HG02588 (cell line): ENCODE data around the gene CDC34.

Source experiments
- ATAC-seq: cut with Tn5 transposase; IDR thresholded peaks from one replicate; pipeline ENCODE4 v1.9.1; 2021; ENCODE audit warnings: mild to moderate bottlenecking, moderate library complexity; ENCODE audit not compliant: unreplicated experiment

CDC34 gene

DNA sequence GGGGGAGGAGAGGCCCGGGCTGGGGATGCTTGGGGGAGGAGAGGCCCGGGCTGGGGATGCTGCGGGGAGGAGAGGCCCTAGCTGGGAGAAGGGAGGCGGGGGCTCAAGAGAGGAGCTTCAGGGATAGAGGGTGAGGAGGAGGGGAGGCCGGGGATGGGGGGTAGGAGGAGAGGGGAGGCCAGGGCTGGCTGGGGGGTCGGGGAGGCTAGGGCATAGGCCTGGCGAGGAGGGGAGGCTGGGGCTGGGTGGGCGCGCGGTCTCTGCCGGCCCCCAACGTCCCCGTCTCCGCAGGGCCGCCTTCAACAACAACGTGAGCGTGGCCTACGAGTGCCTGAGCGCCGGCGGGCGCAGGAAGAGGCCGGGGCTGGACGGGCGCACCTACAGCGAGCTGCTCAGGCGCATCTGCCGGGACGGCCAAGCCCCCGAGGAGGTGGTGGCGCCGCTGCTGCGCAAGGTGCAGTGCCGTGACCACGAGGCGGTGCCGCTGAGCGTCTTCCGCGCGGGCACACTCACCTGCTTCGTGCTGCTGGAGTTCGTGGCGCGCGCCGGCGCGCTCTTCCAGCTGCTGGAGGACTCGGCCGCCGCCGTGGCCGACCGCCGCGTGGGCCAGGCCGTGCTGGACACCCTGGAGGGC, 12.8 kb upstream of the CDC34 start:
- no peak for ATAC-seq

DNA sequence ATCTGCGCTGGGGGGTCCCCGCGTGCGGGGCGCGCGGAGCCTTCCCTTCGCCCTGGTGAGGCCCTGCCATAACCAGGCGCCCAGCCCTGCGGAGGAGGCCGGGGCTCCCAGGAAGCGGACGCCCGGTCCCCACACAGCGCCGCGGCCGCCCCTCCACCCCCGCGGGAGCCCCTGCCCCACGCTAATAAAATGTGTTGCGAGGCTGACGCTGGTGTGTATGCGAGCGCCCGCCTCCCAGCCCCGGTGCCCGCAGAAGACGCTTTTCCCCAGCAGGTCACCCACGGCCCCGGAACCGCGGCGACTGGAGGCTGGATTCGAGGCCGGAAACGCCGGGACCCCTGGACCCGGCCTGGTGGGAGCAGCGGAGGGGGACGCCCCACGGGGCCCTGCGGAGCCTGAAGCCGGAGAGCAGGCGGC, 12.1 kb upstream of the CDC34 start:
- no peak for ATAC-seq

GRCh38 chr19:522726-523125, 8.8 kb upstream of the CDC34 start:
- ATAC-seq: no peak

DNA sequence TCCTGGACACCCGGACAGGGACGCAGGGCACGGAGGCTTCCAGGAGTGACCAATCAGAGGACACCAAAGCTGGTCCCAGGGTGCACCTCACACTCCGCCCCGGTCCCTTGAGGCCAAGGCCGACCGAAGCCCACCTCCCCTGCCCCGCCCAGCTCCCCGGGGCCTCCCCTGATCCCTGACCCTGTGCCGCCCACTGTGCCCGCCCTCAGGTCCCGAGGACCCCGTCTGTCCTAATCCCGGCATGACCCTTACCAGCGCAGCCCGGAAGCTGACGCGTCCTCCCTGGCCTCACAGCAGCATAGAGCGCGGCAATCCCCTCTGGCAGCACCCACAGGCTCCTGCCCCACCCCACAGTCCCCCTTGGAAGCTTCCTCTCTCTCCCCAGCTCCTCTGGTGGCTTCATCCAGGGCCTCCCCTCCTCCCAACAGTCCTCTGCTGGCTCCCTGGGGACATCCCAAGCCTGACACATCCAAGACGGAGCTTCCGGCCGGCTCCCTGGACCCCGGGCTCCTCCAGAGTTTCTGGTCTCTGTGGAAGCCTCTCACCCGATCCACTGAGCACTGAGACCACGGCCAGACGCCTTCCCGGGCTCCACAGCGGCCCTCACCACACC, 7.4 kb upstream of the CDC34 start:
- no peak for ATAC-seq

DNA sequence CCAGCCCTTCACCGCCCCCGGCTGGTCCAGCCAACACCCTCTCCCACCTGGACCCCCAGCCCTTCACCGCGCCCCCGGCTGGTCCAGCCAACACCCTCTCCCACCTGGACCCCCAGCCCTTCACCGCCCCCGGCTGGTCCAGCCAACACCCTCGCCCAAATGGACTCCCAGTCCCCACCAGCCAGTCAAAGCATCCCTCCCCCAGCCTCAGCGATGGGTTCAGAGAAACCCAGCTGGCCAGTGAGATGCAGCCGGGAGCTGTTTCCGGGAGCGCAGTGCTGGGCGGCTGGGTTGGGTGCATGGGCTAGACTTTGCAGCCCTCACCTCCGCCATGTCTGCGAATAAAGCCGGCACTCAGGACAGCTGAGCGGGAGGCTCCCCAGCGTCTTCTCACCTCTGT, 6.5 kb upstream of the CDC34 start:
- ATAC-seq: no peak

DNA sequence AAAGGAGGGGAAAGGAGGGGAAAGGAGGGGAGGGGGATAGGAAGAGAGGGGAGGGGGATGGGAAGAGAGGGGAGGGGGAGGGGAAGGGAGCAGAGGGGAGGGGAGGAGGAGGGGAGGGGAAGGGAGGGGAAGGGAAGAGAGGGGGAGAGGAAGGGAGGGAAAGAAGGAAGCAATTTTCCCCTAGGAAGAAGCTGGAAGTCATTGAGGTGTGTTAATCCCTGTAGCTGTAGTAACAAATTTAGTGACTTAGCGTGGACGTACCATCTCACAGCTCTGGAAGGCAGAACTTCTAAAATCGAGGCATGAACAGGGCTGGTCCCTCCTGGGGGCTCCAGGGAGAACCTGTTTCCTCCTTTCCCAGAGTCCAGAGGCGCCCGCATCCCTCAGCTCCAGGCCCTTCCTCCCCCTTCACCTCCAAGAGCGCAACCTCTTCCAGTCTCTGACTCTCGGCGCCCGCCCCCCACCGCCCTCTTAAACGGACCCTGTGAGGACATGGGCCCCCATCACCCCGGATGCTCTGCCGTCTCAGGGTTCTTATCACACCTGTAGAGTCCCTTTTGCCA, 5.6 kb upstream of the CDC34 start:
- no peak for ATAC-seq

DNA sequence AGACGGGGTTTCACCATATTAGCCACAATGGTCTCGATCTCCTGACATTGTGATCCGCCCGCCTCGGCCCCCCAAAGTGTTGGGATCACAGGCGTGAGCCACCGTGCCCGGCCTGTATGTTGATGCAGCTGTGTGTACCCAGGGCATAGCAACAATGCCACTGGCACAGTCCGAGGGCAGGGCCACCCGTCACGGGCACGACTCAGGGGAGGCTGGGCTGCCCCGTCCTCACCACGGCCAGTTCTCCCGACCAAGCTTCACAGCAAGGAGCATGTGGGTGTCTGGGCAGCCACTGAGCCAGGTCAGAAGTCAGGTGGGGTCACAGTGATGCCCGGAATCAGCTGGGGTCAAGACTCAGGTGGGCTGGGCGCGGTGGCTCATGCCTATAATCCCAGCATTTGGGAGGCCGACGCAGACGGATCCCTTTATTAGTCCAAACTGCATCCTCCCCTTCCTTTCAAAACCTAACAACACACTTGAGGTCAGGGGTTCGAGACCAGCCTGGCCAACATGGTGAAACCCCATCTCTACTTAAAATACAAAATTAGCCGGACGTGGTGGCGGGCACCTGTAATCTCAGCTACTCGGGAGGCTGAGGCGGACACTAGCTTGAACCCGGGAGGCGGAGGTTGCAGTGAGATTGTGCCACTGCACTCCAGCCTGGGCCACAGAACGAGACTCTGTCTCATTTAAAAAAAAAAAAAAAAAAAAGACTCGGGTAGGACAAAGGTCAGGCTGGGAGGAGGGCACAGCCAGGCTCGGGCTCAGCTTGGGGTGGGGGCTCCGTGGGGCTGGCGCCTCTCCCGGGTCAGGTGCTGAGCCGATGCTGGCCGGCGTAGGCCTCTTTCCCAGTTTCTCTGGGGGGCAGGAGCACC, 1.2 kb upstream of the CDC34 start:
- no peak for ATAC-seq

- peak; percentile 60 for ATAC-seq
Observed at GRCh38 chr19:531009-531752, 379 bp upstream of the CDC34 start.

GRCh38 chr19:532561-533363, 1.2 kb downstream of the CDC34 start:
- ATAC-seq: peak; percentile 2

- no peak for ATAC-seq
Observed at GRCh38 chr19:533364-534058, 2.0 kb downstream of the CDC34 start.

- ATAC-seq: no peak
Observed at GRCh38 chr19:534088-534487, 2.5 kb downstream of the CDC34 start.

DNA sequence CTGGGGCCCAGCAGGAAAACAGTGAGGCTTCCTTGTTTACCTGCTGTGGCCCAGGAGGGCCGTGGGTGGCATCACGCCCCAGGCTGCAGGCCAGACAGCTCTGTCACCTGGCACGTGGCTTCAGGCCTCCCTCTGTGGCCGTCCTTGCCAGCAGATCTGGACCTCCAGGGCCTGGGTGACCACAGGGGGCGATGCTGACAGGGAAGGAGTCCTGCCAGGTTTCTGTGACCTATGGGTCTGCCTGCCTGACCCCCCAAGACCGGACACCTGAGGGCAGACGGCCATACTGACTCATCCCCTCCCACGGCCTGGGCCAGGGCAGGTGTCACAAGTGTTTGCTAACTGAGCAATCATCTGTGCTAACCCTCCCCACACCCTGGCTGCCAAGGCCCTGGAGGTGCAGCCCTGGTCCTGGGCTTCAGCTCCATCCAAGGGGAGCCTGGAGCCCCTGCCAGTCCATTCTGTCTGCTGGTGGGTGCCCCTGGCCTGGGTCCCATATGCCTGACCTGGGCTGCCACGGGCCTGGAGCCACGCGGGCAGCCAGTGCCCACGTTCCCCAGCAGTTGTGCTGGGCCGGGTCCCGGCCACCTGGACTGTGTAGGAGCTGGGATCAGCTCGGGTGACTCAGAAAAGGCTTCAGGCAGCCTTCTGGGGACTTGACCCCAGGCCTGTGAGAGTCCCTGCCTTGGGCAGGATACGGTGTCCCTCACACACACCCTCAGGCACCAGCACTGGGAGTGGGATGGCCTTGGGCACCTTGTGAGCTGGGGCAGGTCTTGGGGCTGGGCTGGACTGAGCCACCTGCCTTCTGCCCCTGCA, 3.7 kb downstream of the CDC34 start:
- ATAC-seq: no peak

- ATAC-seq: no peak
Observed at GRCh38 chr19:536031-536880, 4.7 kb downstream of the CDC34 start.

- no peak for ATAC-seq
Observed at GRCh38 chr19:536881-537404, 5.4 kb downstream of the CDC34 start.

- no peak for ATAC-seq
Observed at GRCh38 chr19:538641-539428, 7.3 kb downstream of the CDC34 start.

DNA sequence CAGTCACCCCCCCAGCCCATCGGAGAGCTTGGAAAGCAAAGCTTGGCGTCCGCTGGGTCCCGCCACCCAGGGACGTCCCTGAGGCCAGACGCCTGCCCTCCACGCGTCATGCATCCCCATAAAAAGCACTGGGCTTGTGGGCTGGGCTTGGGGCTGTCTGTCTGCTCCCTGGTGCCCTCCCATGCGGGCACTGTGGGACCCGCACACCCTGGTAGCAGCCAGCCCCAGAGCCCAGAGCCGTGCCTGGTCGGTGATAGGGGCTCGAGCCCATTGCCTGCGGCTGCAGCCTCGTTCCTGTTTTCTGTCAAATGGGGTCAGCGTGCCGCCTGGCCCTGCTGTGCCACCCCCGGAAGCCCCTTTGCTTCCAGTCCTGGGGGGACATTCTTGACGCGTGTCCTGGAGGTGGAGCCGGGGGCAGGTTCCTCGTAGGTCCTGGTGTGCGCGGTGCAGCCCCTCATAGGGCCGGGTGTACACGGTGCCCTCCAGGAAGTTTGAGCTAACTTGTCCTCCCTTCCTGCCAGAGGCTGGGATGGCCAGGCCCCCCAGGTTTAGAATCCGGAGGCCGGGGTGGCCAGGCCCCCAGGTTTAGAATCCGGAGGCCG, 8.0 kb downstream of the CDC34 start:
- no peak for ATAC-seq
